Activated T-cell treated with anti-CD3 and anti-CD28 coated beads for 24 hours (primary cell): ENCODE measurements around the gene UBASH3B.
A peak's percentile ranks its signal among the peaks of the same experiment; 100 is the strongest.
"Not testable (repeated sequence)": the region's sequence is repeated elsewhere in the genome, so short reads cannot be mapped to it uniquely, and the experiment has no call there.

Experiments used
- DNase-seq: peaks from one replicate; pipeline ENCODE4 v3.0.0-alpha.2; 2020; ENCODE audit warnings: low read depth

Gene UBASH3B

GRCh38 chr11:122709039-122709760, 53.7 kb downstream of the UBASH3B start:
- no peak for DNase-seq

DNA sequence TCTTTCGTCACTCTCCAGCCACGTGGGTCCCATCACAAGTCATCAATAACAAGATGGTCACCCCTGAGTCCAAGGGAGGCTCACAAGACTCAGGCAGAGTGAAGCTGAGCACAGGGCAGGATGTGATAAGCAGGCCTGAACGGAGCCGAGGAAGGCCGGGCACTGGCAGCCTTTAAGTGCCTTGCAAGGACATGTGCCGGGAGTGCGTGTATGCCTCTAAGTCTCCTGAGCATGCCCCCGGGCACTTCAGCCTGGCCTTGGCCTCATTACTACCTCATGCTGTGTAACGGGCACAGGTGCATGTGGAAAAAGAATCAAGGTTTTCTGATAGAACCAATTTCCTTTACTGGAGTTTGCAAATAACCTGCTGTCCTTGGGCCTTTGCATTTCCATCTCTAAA, 55.8 kb downstream of the UBASH3B start:
- DNase-seq = no peak

DNA sequence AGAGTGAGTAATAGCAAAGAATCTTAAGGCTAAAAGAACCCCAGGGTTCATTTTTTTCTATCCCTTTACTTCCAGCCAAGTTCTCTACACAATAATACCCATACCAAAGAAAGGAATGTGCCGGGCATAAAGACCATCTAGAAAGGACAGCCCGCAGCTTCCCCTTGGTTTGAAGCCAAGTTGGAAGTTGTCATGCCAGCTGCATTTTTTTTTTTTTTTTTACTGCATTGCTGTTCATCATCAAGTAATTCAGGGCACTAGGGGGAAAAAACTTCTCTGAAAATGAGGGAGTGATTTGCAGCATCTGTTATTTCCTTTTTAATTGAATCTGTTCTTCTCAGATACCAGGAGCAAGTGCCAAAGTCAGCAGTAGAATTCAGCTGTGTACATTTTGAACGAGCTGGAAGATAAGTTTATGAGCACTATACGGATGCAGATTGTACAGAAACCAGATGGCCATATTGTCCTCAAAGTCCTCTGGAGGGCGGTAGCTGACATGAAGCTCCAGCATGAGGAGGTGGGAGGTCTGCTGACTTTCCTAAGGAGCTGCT, 56.4 kb downstream of the UBASH3B start:
- no peak for DNase-seq

DNA sequence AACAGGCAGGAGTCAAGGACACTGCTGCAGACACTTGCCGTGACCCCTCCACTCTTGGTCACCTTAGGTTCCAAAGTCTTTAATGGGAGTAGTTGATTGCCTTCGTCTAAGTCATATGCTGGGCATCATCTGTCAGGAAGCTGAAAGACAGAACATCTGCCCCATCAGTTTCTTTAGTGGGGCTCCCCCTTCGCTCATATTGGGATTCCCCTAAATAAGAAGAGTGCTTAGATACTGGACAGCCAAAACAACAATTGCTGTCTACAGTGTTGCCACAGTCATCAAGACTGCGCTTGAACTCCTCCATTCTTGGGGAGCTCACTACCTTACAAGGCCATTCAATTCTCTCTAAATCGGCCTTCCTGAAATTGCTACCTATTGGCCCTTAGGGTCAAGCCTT, 58.5 kb downstream of the UBASH3B start:
- no peak for DNase-seq

GRCh38 chr11:122714484-122714883, 59.0 kb downstream of the UBASH3B start:
- DNase-seq = no peak

DNA sequence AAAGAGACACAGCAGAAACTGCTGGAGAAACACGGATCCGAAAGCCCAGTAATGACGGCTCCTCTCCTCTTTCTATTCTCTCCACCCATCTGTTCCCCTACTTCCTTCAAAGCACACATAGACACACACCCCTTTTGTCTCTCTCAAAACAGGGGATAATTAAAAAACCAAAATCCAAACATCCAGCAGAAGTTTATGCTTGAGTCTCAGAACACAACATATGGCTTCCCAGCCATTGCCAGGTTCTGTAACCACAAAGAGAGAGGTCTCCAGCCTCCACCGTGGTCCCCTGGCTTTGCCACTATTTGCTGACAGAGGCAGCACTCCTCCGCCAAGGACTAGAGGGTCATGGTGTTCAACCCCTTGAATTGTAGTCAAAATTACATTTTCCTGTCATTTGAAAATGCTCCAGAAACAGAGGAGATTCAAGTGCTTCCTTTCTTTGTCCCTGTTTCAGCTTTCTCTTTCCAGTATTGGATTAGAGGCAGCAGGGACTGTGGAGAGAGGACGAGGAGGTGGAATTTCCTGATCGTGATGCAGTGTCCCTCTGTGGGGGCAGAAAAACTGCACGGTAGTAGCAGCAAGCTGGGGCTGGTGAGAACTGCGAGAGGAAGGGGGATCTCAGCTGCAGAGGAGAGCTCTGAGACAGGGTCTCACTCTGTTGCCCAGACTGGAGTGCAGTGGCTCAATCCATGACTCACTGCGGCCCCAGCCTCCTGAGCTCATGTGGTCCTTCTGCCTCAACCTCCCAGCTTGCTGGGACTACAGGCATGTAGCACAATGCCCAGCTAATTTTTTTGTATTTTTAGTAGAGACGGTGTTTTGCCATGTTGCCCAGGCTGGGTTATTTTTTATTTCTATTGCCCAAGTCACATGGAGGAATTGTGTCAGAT, 60.3 kb downstream of the UBASH3B start:
- no peak for DNase-seq

DNA sequence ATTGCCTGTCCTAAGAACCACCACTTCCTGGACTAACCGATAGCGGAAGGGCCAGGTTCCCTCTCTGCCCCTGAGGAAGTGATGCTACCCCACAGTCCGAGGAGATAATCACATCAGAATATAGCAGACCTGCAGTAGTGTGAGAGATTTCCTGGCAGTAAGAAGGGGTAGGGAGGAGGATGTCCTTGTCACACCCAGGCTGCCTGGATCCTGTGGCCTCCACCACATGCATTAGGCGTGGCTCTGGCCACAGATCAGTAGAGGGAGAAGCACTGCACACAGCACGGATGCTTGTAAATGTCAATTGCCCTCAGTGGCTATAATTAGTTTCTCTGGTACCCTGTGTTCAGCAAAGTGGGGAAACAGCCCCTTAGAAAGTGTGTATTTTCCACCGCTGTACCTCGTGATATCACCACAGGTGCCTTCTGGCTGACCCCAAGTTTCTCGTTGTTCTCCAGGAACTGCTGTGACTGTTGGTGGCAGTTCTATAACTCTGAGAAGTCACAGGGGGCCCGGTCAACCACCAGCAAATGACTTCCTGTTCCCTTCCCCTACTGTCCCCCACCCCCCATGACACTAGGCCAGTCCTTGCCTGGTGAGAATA, 61.8 kb downstream of the UBASH3B start:
- DNase-seq = peak; percentile 18

DNA sequence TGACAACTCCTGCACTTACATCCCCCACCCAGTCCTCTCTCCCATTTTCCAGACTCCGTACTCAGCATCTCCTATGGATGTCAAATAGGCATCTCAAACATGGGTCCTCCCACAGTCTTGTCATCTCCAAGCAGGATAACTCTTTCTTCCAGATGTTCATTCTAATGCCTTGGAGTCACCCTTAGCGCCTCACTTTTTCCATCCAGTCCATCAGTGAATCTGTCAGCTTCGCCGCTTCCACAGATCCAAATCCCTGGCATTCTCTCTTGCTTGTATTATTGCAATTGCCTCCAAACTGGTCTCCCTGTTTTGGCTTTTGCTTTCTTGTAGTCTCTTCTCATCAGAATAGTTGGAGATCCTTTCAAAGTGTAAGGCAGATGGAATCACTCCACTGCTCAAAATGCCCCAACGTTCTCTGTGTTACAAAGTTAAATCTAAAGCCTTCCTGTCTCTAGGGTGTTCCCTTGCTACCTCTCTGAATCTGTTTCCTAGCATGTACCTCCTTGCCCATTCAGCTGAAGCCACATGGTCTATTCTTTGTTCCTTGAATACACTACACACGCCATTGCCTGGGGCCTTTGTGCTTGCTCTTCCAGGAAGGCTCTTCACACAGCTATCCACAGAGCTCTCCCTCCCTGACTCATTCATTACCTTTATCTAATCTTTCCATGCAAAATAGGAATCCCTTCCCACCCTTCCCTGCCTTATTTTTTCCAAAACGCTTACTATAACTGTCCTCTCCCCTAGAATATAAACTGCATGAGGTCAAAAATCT, 64.8 kb downstream of the UBASH3B start:
- no peak for DNase-seq

GRCh38 chr11:122721201-122721963, 65.9 kb downstream of the UBASH3B start:
- no peak for DNase-seq

DNA sequence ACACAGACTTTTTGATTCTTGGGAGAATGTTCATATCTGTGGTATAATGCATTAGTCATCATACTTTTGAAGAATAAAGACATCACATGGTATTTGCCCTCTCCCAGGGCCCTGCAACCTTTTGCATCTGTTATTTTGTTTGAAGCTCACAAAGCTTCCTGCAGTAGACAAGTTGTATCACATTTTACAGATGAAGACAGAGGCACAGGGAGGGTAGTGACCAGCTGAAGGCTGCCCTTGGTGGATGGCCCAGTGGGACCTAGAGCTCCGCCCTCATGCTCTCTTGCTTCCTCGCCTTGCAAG, 66.4 kb downstream of the UBASH3B start:
- DNase-seq = no peak

GRCh38 chr11:122723106-122723505, 67.6 kb downstream of the UBASH3B start:
- DNase-seq = no peak

DNA sequence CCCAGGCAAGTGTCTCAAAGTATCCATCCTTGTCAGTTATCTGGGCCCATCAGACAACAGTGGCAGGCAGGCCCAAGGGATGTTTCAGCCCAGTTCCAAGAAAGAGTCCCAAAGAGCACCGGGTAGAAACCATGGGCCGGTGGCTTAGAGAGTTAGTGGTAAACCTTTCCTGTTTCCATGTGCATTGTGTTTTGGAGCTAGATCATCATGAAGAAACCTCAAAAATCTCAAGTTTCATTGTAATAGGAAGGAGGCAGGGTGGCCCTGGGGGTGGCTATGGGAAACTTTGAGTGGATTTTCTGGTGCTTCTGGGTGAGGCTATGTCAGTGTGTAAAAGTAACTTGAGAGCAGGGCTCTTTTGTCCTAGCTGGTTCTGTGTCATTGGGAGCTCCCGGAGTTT, 68.1 kb downstream of the UBASH3B start:
- peak; percentile 27 for DNase-seq

DNA sequence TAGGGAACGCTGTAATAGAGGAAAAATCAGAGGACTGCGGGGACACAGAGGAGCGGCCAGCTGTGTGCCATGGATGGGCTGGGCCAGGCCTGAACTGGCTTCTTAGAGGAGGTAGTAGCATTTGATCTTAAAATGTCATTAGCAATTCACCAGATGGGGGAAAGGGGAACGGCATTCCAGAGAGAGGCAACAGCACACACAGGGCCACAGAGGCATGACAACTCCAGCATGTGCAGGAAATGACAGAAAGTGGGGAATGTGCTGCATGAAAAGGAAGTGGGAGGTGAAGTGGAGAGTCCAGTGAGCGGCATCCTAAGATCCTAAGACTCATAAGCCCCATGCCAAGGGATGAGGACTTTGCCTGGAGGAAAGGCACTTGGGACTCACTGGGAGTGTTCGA, 69.0 kb downstream of the UBASH3B start:
- no peak for DNase-seq

DNA sequence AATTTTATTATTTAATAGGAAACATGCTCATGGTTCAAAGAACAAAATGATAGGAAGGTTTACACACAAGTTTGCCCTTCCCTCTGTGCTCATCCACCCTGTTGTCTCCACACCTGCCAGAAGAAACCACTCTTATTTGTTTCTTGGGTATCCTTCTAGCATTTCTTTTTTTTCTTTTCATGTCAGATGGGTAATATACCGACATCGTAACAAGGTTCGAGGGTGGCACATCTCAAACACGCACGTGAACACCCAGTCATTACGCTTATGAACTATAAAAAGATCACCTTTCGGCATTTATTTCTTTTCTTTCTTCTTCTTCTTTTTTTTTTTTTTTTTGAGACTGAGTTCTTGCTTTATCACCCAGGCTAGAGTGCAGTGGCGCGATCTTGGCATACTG, 70.5 kb downstream of the UBASH3B start:
- no peak for DNase-seq

- DNase-seq = no peak
These were observed 71.8 kb downstream of the UBASH3B start for GRCh38 chr11:122727101-122727929.

DNA sequence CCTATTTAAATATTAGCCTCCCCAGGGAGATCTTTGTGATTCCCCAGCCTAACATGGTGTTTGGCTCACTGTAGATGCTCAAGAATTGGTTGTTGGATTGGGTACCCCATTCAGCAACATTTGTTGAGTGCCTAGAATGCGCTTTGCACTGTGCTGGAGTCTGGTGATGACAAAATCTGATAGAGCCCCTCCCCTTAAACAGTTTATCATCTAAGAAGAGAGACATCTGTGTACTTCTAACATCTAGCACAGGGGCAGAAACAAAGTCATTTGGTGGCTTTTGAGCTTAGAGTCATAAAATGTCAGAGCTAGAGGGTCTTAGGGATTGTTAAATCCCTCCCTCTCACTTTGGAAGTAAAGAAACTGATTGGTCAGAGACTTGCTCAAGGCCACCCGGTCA, 73.0 kb downstream of the UBASH3B start:
- no peak for DNase-seq

- no peak for DNase-seq
These were observed 73.6 kb downstream of the UBASH3B start for GRCh38 chr11:122729139-122729538.

GRCh38 chr11:122730694-122731093, 75.2 kb downstream of the UBASH3B start:
- DNase-seq = not testable (repeated sequence)

- DNase-seq = no peak
These were observed 76.0 kb downstream of the UBASH3B start for GRCh38 chr11:122731500-122731913.
